ENCODE measurements around the gene NEK10. TPM values are rescaled to one million over a fixed set of nuclear protein-coding genes. Genes with fewer than 3 reads are reported as not detected.

The NEK10 gene
- total RNA-seq, 2 experiments from 2014 or later = 0.36 to 0.48 TPM

DNA sequence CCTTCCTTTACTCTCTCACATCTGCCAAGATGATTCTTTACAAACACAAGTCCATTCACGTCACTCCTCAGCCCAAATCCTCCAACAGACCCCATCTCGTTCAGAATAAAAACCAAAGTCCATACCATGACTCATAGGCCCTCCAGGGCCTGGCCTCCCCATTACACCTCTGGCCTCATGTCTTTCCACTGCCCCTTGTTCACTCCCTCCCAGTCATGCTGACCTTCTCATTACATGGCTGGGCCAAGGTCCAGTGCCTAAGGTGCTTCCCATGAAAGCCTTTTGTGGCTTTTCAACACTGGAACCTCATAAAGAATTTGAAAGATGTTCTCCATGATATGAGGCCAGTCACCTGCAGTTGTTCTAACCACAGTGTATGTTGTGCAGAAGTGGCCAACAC lies 44.5 kb downstream of the NEK10 start:
- intact Hi-C loops (cut with micrococcal nuclease) = no loop called here
- no peak for DNase-seq
- Mint-ChIP-seq H3K4me1 (ENCODE audit: low read depth) (no peaks in the 10 kb centered on the region), H3K27ac (no peak overlapping the region), H3K27me3 (no peaks in the 10 kb centered on the region), H3K36me3 (peaks cover 7% of the 10 kb centered on the region), H3K4me3 (no peak overlapping the region), H3K9me3 (peaks cover 5% of the 10 kb centered on the region)
- POLR2A ChIA-PET = no interaction called here
- CTCF ChIA-PET = interaction anchor here (1.3 kb wide), 1 partner anchor 13 kb away, joined by 4 read pairs; no protein-coding TSS in a partner anchor

DNA sequence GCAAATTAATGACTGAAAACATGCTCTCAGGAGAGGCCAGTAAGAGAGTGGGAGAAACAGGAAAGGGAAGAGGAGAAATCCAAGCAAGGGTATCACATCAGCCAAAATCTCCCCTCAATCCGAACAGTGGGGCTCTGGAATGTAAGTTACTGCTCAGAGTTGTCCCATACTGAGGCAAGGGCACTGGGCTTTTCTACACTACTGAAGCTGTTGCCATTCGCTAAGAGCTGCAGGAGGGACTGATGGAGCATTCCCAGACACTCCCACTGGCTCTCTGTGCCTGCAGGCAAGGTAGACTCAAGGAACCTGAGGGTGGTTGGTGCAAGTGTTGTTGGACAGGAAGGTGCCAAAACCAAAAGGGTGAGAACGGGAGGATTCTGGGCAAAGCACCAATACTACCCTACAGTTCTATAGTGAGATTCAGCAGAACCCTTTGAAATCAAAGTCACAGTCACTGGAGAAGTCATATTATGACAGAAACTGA lies 46.1 kb downstream of the NEK10 start:
- no peak overlapping the region for H3K27ac Mint-ChIP-seq
- ChIA-PET CTCF (interaction anchor here (1.3 kb wide), 1 partner anchor 12 kb away, joined by 4 read pairs; no protein-coding TSS in a partner anchor), POLR2A (no interaction called here)
- intact Hi-C loops (cut with micrococcal nuclease) = no loop called here
- no peaks in the 10 kb centered on the region for H3K9me3 Mint-ChIP-seq
- no peaks in the 10 kb centered on the region for H3K27me3 Mint-ChIP-seq
- H3K36me3 Mint-ChIP-seq = peaks cover under 1% of the 10 kb centered on the region
- DNase-seq = no peak
- no peaks in the 10 kb centered on the region for H3K4me1 Mint-ChIP-seq (ENCODE audit: low read depth)
- no peak overlapping the region for H3K4me3 Mint-ChIP-seq

DNA sequence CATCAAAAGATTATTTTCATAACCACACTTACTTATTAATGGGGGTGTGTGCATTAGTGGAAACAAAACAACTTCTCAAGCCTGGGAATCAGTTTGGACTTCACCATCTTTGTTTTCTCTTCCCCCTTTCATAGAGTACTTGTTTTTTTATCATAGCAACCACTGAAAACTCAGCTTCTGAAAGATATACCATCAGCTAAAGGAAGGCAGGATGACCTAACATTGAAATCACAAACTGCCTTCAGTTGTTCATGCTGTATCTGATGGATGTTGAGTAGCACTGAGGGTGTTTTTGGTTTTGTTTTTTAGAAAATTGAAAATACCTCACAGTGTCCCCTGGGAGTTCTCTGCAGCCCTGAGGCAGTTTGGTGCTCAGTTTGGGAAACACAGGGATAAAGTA lies 46.5 kb downstream of the NEK10 start:
- no peak overlapping the region for H3K27ac Mint-ChIP-seq
- ChIA-PET CTCF (no interaction called here), POLR2A (no interaction called here)
- no peaks in the 10 kb centered on the region for H3K4me1 Mint-ChIP-seq (ENCODE audit: low read depth)
- no peaks in the 10 kb centered on the region for H3K36me3 Mint-ChIP-seq
- H3K27me3 Mint-ChIP-seq = no peaks in the 10 kb centered on the region
- no peak overlapping the region for H3K4me3 Mint-ChIP-seq
- intact Hi-C loops (cut with micrococcal nuclease) = no loop called here
- H3K9me3 Mint-ChIP-seq = no peaks in the 10 kb centered on the region
- DNase-seq = no peak

DNA sequence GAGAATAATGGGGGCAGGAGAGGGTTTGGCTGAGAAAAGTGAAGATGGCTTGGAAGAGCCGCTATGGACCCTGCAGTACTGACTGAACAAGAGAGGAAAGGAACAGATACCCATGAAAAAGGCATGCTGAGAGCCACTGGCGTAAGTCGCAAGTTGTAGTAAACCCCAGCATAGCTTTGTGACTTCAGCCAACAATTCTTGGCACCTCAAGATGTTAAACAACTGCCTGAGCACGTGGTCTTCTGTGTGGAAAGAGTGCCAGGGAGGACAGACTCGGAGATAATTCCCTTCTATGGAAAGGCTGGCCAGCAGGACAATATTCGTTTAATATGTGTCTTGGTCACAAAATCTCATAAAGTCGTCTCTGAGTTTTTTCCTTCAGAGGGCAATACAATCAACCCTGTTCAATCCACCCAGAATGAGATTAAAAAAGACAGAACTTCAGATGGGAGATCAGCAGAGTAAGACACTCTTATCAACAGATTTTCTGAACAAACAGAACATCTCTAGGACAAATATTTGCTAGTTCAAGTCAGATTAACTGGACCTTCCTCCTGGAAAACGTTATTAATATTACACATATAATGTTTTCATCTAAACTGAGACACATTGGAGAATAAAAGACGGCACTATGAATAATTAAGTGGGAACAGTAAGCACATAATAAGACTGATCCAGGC lies 49.2 kb downstream of the NEK10 start:
- Mint-ChIP-seq H3K27me3 (no peaks in the 10 kb centered on the region), H3K27ac (no peak overlapping the region), H3K36me3 (no peaks in the 10 kb centered on the region), H3K4me1 (ENCODE audit: low read depth) (no peaks in the 10 kb centered on the region), H3K4me3 (no peak overlapping the region), H3K9me3 (no peaks in the 10 kb centered on the region)
- CTCF ChIA-PET = interaction anchor here (0.5 to 1.4 kb wide), 4 partner anchors 9 to 1004 kb away, joined by 3 to 4 read pairs (median 4); no protein-coding TSS in a partner anchor
- intact Hi-C loops (cut with micrococcal nuclease) = no loop called here
- no peak for DNase-seq
- POLR2A ChIA-PET = no interaction called here

DNA sequence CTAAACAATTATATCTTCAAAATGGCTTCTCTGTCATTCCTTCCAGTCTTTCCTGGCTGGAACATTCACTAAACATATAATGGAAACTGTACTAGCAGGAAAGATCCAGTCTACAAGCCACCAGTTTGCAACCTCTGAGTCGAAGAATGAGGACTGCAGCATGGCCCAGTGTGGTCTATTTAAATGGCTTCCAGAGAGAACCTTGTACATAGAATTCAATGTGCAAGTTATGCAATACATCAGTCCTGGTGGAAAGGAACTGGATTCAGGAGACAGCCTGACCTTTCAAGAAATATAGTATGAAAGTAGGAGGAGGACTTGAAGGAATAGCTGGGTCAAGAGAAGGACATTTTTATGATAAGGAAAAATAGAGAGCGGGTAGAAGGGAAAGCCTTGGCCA lies 49.9 kb downstream of the NEK10 start:
- intact Hi-C loops (cut with micrococcal nuclease) = no loop called here
- Mint-ChIP-seq H3K27ac (no peak overlapping the region), H3K36me3 (no peaks in the 10 kb centered on the region), H3K4me3 (no peak overlapping the region), H3K4me1 (ENCODE audit: low read depth) (no peaks in the 10 kb centered on the region), H3K27me3 (no peaks in the 10 kb centered on the region), H3K9me3 (no peaks in the 10 kb centered on the region)
- CTCF ChIA-PET = interaction anchor here (1.0 kb wide), 1 partner anchor 16 kb away, joined by 3 read pairs; no protein-coding TSS in a partner anchor
- no peak for DNase-seq
- POLR2A ChIA-PET = no interaction called here

DNA sequence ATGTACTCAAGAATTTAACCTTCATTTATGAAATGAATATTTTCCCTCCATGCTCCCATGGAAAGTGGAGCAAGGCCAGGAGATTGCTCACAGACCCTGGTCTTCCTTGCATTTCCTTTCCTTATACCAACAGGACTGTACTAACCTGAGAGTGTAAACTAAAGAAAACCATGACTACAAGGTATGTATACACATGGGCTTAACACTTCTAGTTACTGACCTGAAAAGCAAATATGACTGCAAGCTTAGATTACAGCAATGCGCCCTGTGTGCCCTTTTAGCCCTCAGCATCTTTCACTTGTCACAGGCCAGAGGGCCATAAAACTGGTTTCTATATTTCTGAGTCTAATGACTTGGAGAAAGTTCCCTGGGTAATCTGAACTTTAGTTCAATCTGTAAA lies 52.1 kb downstream of the NEK10 start:
- no peak for DNase-seq
- intact Hi-C loops (cut with micrococcal nuclease) = no loop called here
- Mint-ChIP-seq H3K4me3 (no peak overlapping the region), H3K36me3 (no peaks in the 10 kb centered on the region), H3K27me3 (no peaks in the 10 kb centered on the region), H3K4me1 (ENCODE audit: low read depth) (no peaks in the 10 kb centered on the region), H3K27ac (no peak overlapping the region), H3K9me3 (no peaks in the 10 kb centered on the region)
- ChIA-PET CTCF (no interaction called here), POLR2A (no interaction called here)

DNA sequence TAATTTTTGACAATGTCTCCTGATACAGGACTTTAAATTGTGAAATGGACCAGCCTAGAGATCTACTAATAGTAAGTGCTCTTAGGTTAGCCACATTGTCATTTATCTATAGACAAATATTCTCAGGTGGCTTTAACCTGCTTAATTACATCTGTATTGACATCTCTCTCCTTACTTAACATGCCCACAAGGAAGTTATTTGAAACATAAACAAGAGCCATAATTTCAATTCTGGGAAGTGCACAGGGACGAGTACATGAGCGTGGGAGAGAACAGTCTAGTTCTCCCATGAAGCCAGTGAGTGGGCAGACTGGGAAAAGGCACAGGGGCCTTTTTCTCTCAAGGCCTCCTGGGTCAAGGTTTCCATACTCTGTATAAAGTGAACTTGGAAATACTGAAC lies 54.2 kb downstream of the NEK10 start:
- H3K36me3 Mint-ChIP-seq = no peaks in the 10 kb centered on the region
- no peaks in the 10 kb centered on the region for H3K9me3 Mint-ChIP-seq
- H3K4me3 Mint-ChIP-seq = no peak overlapping the region
- intact Hi-C loops (cut with micrococcal nuclease) = no loop called here
- POLR2A ChIA-PET = no interaction called here
- CTCF ChIA-PET = no interaction called here
- no peaks in the 10 kb centered on the region for H3K27me3 Mint-ChIP-seq
- H3K27ac Mint-ChIP-seq = no peak overlapping the region
- DNase-seq = no peak
- no peaks in the 10 kb centered on the region for H3K4me1 Mint-ChIP-seq (ENCODE audit: low read depth)

DNA sequence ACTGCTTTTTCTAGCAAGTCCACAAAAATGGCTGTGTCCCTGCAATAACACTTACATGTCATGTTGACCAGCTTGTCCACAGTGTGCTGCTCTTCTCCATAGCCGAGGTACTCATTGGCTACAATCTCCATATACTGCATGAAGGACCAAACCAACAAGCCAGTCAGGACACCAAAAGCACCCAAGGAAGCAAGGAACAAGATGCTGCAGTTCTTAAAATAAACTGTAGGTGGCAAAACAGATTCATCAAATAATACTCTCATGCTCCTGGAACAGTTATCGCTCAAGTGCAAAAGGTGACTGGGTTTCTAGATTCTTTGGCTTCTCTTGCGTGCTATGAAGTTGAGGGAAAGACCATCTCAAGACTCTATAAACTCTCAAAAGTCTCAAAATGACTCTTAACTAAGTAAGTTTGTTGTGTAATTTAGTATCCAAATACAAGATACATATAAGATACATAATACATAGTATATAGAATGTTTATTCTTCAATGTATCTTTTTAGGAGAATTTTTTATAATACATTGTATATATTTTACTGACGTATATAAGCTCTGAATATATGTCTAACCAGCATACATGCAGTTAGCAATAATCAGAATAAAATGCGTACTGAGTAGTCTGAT lies 57.0 kb downstream of the NEK10 start:
- H3K4me3 Mint-ChIP-seq = no peak overlapping the region
- intact Hi-C loops (cut with micrococcal nuclease) = loop anchor here (1.0 to 5.0 kb wide), 4 partner anchors 45 to 369 kb away; no protein-coding TSS in a partner anchor
- no peak for DNase-seq
- CTCF ChIA-PET = interaction anchor here (0.6 to 2.8 kb wide), 9 partner anchors 8 to 410 kb away, joined by 3 to 12 read pairs (median 3); partner anchors contain the start of gene EOMES
- POLR2A ChIA-PET = no interaction called here
- no peaks in the 10 kb centered on the region for H3K27me3 Mint-ChIP-seq
- no peaks in the 10 kb centered on the region for H3K4me1 Mint-ChIP-seq (ENCODE audit: low read depth)
- no peak overlapping the region for H3K27ac Mint-ChIP-seq
- no peaks in the 10 kb centered on the region for H3K9me3 Mint-ChIP-seq
- H3K36me3 Mint-ChIP-seq = no peaks in the 10 kb centered on the region

DNA sequence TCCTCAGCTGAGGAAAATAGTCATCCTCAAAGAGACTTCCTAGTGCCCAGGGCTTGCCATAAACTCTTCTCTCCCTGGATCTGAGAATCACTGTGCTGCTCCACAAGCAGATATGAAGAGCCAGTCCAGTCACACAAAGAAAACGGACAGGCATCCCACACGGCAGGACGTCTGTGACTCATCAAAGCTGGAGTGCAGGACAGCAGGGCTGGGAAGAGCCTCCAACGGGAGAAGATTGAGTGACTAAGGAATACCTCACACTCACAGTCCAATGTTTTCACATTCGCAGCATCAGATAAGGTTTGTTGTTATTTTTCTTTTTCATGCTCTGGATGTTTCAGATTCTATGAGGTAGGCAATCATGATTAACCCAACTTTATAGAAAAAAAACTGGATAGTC lies 57.8 kb downstream of the NEK10 start:
- intact Hi-C loops (cut with micrococcal nuclease) = loop anchor here (5.0 kb wide), 1 partner anchor 46 kb away; no protein-coding TSS in a partner anchor

DNA sequence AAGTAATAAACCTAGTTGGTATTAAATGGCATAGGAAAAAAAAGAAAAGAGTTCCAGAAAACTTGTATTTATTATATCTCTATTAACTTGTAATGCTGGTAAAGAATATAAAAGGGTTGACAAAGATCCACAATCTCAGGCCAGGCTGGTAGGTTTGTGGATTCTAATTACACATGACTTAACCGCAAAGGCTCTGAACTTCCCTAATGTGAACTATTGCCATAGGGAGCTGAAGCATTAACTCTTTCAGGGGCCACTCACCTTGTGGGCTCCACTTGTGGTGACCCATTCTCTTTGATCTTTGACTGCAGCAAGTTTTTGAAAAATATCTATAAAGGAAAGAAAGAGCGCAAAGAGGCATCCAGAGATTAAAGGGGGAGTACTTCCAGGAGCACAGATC lies 58.5 kb downstream of the NEK10 start:
- ChIA-PET POLR2A (no interaction called here), CTCF (interaction anchor here (1.5 to 2.8 kb wide), 4 partner anchors 10 to 371 kb away, joined by 3 to 14 read pairs (median 8); no protein-coding TSS in a partner anchor)
- no peak overlapping the region for H3K27ac Mint-ChIP-seq
- no peaks in the 10 kb centered on the region for H3K9me3 Mint-ChIP-seq
- no peak overlapping the region for H3K4me3 Mint-ChIP-seq
- H3K36me3 Mint-ChIP-seq = no peaks in the 10 kb centered on the region
- no peak for DNase-seq
- H3K4me1 Mint-ChIP-seq (ENCODE audit: low read depth) = no peaks in the 10 kb centered on the region
- H3K27me3 Mint-ChIP-seq = no peaks in the 10 kb centered on the region
- intact Hi-C loops (cut with micrococcal nuclease) = loop anchor here (5.0 kb wide), 1 partner anchor 47 kb away; no protein-coding TSS in a partner anchor

More for the DNA sequence above, 57.8 kb downstream of the NEK10 start:
- no peaks in the 10 kb centered on the region for H3K27me3 Mint-ChIP-seq
- H3K4me3 Mint-ChIP-seq = no peak overlapping the region
- H3K27ac Mint-ChIP-seq = no peak overlapping the region
- no peaks in the 10 kb centered on the region for H3K9me3 Mint-ChIP-seq
- DNase-seq = no peak
- no peaks in the 10 kb centered on the region for H3K36me3 Mint-ChIP-seq
- CTCF ChIA-PET = interaction anchor here (0.6 to 2.8 kb wide), 8 partner anchors 9 to 370 kb away, joined by 3 to 14 read pairs (median 4); no protein-coding TSS in a partner anchor
- no peaks in the 10 kb centered on the region for H3K4me1 Mint-ChIP-seq (ENCODE audit: low read depth)
- POLR2A ChIA-PET = no interaction called here

DNA sequence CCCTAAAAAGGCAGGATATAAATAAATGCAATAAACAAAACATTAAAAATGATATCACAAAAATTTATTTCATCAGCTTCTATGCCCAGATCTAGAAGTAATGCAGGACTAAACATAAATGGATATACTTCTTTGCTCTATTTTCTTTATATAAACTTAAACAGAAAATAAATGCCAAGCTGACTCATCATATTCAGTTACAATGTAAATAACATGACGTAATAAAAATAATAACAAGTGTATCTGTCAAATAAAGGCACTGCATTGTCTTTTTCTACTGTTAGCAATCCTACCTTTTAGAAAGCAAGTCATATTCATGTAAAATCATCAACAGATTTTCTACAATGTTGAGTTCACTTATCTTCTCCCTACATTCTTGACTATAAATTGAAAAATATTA lies 61.6 kb downstream of the NEK10 start:
- no peak for DNase-seq
- Mint-ChIP-seq H3K9me3 (no peaks in the 10 kb centered on the region), H3K27me3 (no peaks in the 10 kb centered on the region), H3K4me1 (ENCODE audit: low read depth) (no peaks in the 10 kb centered on the region), H3K4me3 (no peak overlapping the region), H3K36me3 (no peaks in the 10 kb centered on the region), H3K27ac (no peak overlapping the region)
- intact Hi-C loops (cut with micrococcal nuclease) = no loop called here
- POLR2A ChIA-PET = no interaction called here
- CTCF ChIA-PET = interaction anchor here (1.8 kb wide), 1 partner anchor 373 kb away, joined by 5 read pairs; no protein-coding TSS in a partner anchor

DNA sequence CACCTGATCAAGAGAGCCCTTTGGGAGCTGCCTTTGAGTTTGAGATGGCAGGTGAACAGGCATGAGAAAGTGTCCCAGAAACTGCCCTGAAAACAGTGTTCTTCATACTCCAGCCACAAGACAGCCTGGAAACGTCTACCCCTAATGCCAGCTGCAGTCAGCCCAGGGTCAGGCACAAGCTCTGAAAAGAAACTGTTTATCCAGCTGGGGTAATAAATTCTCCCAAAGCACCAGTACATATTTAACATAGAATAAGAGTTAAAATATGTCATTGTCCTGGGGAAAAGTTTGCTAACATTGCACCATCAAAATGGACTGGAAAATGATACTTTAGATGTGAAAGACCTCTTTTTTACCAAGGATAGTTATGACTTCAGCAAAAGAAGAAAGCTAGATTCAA lies 66.3 kb downstream of the NEK10 start:
- peaks cover 19% of the 10 kb centered on the region for H3K9me3 Mint-ChIP-seq
- no peak overlapping the region for H3K4me3 Mint-ChIP-seq
- ChIA-PET POLR2A (no interaction called here), CTCF (interaction anchor here (0.8 kb wide), 1 partner anchor 17 kb away, joined by 3 read pairs; no protein-coding TSS in a partner anchor)
- no peaks in the 10 kb centered on the region for H3K4me1 Mint-ChIP-seq (ENCODE audit: low read depth)
- intact Hi-C loops (cut with micrococcal nuclease) = no loop called here
- peaks cover 22% of the 10 kb centered on the region for H3K36me3 Mint-ChIP-seq
- no peak overlapping the region for H3K27ac Mint-ChIP-seq
- H3K27me3 Mint-ChIP-seq = no peaks in the 10 kb centered on the region
- DNase-seq = no peak

Data from activated CD4-positive, alpha-beta memory T cell treated with anti-CD3 and anti-CD28 coated beads for 36 hours (primary cell).